Activated T-helper 2 cell treated with anti-CD3 and anti-CD28 coated beads, Interferon-gamma antibody, Interleukin-2, Interleukin-4, amounts not matched to agents 10 μg/mL and 5 μg/mL and 100 μg/mL, durations not matched to agents 14 hours and 24 hours and 36 hours (primary cell): ENCODE measurements around the gene JMJD7. TPM values are rescaled to one million over a fixed set of nuclear protein-coding genes. Genes with fewer than 3 reads are reported as not detected.
"Not testable (repeated sequence)": the region's sequence is repeated elsewhere in the genome, so short reads cannot be mapped to it uniquely, and the experiment has no call there.

Experiments used
- DNase-seq: peaks from one replicate; pipeline ENCODE4 v3.0.0; 2021; ENCODE audit warnings: low spot score
- H3K27ac Mint-ChIP-seq: one replicate; pipeline ENCODE4 v1.8.0; 2021; ENCODE audit warnings: mixed read lengths
- H3K27me3 Mint-ChIP-seq: one replicate; pipeline ENCODE4 v1.8.0; 2021; ENCODE audit warnings: low read depth, mixed read lengths
- H3K36me3 Mint-ChIP-seq: one replicate; pipeline ENCODE4 v1.8.0; 2021; ENCODE audit warnings: low read depth, mixed read lengths
- H3K4me1 Mint-ChIP-seq: one replicate; pipeline ENCODE4 v1.8.0; 2021; ENCODE audit warnings: low read depth, mixed read lengths
- H3K4me3 Mint-ChIP-seq: one replicate; pipeline ENCODE4 v1.8.0; 2021; ENCODE audit warnings: low read depth, mild to moderate bottlenecking, moderate library complexity, mixed read lengths
- H3K9me3 Mint-ChIP-seq: one replicate; pipeline ENCODE4 v1.8.0; 2021; ENCODE audit warnings: mixed read lengths
- intact Hi-C: fragments of 100-400 bp; cut with micrococcal nuclease; formaldehyde crosslinking; loops from one replicate; pipeline ENCODE4 v1.15.1; 2023
- total RNA-seq: library from RNA; stranded (reverse); gene quantifications from 2 replicates; pipeline ENCODE4 v1.2.3, GENCODE V29; 2022

JMJD7 gene
- total RNA-seq, 1 donor from 2014 or later: 15.7 TPM

DNA sequence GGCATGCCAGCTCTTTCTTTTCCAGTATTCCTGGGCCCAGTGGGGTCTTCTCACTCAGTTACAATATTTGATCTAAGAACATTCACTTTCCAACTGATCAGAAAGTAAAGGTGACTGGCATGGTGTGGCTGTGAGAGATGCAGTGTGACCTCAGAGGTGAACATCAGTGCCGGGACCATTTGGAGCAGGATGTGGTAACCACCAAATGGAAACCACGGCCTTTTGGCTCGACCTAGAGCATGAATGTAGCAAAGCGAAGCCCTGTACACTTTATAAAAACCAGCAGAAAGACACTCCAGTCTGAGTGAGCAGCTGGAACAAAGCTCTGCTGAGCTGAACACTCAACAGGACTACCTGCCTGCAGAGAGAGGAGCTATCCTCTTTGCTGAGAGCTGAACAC, 3.4 kb downstream of the JMJD7 start:
- Mint-ChIP-seq H3K36me3 (peaks cover 23% of the 10 kb centered on the region), H3K4me1 (peaks cover 40% of the 10 kb centered on the region), H3K27ac (peak overlapping the region; percentile 68), H3K4me3 (peak overlapping the region; percentile 5)
- H3K27me3 Mint-ChIP-seq, H3K9me3 Mint-ChIP-seq: not testable (repeated sequence)
- peak; percentile 71 for DNase-seq
- intact Hi-C loops: loop anchor here (1.0 kb wide), 1 partner anchor 57 kb away; the partner anchor contains the start of gene MAPKBP1

DNA sequence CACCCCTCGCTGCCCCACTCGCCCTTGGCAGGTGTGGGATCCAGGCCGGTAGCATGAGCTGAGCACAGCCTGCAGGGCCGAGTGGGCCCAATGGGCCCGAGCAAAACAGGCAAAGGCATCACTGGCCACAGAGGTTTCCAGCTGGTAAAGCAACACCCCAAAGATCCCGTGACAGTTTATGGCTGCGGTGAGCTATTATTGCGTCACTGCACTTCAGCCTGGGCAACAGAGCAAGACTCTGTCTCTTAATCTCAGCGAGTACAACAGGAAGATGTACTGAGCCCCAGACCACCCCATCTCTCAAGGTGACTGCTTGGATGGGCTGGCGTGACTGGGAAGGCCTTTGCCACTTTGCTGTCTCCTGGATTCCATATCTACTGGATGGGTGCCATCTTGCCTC, 4.3 kb downstream of the JMJD7 start:
- Mint-ChIP-seq H3K4me3 (no peak overlapping the region), H3K36me3 (peaks cover 26% of the 10 kb centered on the region), H3K27me3 (no peaks in the 10 kb centered on the region), H3K9me3 (no peaks in the 10 kb centered on the region), H3K4me1 (peaks cover 40% of the 10 kb centered on the region), H3K27ac (no peak overlapping the region)
- intact Hi-C loops: no loop called here
- no peak for DNase-seq

DNA sequence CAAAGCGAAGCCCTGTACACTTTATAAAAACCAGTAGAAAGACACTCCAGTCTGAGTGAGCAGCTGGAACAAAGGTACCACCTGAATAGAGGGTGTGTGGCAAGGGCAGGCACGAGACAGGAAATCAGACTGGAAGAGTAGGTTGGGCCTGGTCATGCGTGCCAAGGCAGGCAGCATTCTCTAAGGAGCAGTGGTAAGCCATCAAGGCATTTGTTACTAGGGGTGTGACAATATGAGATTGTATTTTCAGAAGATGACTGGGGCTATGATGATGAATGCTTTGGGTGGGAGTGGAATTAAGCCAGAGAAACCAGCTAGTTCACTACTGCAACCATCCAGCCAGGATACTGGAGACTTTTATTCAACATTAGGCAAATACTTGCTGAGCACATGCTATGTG, 5.0 kb downstream of the JMJD7 start:
- no peak for DNase-seq
- no peaks in the 10 kb centered on the region for H3K9me3 Mint-ChIP-seq
- no peak overlapping the region for H3K27ac Mint-ChIP-seq
- peaks cover 26% of the 10 kb centered on the region for H3K36me3 Mint-ChIP-seq
- no peak overlapping the region for H3K4me3 Mint-ChIP-seq
- peaks cover 37% of the 10 kb centered on the region for H3K4me1 Mint-ChIP-seq
- H3K27me3 Mint-ChIP-seq: no peaks in the 10 kb centered on the region
- intact Hi-C loops: no loop called here

DNA sequence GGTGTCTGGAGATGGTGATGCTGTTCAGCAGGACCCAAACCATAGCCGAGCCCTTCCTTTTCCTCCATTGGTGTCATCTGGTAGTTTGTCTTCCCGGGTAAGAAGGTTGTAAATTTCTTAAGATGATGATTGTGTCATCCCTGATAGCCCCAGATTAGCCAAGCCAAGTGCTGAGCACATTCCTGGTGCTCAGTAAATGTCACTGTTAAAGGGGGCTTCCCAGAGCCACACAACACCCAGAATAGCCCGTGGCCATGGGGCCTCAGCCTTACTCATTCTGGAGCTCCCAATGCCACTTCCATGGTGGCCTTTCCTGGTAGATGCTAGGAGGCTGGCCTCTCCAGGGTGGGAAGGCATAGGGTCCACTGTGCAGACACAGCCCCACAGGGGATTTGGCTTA, 6.2 kb downstream of the JMJD7 start:
- DNase-seq: no peak
- Mint-ChIP-seq H3K27ac (no peak overlapping the region), H3K4me3 (no peak overlapping the region), H3K4me1 (peaks cover 31% of the 10 kb centered on the region), H3K9me3 (no peaks in the 10 kb centered on the region), H3K36me3 (peaks cover 26% of the 10 kb centered on the region), H3K27me3 (no peaks in the 10 kb centered on the region)
- intact Hi-C loops: no loop called here

DNA sequence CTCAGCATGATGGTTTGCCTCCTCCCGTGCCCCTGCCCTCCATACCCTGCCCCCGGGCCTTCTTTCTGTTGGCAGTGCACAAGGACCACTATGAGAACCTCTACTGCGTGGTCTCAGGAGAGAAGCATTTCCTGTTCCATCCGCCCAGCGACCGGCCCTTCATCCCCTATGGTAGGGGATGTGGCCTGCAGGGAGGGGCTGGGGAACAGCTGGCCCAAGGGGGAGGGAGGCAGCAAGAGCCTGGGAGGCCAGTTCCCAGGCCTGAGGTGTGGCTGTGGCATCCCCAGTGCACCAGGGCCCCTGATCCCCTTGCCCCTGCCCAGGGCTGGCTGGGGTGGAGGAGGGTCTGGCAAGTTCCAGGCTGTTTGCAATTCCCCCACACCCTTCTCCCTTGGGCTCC, 8.2 kb downstream of the JMJD7 start:
- intact Hi-C loops: no loop called here
- peaks cover 26% of the 10 kb centered on the region for H3K4me1 Mint-ChIP-seq
- H3K4me3 Mint-ChIP-seq: no peak overlapping the region
- H3K36me3 Mint-ChIP-seq: peaks cover 23% of the 10 kb centered on the region
- H3K27ac Mint-ChIP-seq: no peak overlapping the region
- H3K27me3 Mint-ChIP-seq: no peaks in the 10 kb centered on the region
- H3K9me3 Mint-ChIP-seq: no peaks in the 10 kb centered on the region
- no peak for DNase-seq

DNA sequence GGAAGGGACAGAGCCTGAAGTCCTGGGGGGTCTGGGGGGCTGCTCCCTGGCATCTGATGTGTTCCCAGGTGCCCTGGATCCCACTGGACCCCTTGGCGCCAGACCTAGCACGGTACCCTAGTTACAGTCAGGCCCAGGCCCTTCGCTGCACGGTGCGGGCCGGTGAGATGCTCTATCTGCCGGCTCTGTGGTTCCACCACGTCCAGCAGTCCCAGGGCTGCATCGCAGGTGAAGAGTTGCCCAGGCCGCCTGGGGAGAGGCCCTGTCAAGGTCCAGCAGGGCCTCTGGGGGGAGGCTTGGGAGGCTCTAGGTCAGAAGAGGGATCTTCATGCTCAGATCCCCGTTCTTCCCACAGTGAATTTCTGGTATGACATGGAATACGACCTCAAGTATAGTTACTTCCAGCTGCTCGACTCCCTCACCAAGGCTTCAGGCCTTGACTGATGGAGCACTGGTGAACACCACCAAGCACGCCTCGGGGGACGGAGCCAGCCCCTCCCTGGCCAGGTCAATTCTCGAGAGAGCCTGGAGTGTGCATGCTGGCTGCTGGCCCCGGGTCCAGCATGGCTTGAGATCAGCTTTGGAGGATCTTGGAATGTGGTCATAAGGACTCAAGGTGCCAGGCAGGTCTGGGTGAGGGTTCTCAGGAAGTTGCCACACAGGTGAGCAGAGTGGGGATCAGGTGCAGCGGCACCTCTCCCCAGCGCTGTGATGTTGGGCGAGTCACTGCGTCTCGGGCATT, 9.0 kb downstream of the JMJD7 start:
- intact Hi-C loops: no loop called here
- no peak for DNase-seq
- H3K4me1 Mint-ChIP-seq: peaks cover 18% of the 10 kb centered on the region
- H3K27ac Mint-ChIP-seq: no peak overlapping the region
- H3K36me3 Mint-ChIP-seq: peaks cover 20% of the 10 kb centered on the region
- no peak overlapping the region for H3K4me3 Mint-ChIP-seq
- no peaks in the 10 kb centered on the region for H3K9me3 Mint-ChIP-seq
- no peaks in the 10 kb centered on the region for H3K27me3 Mint-ChIP-seq

DNA sequence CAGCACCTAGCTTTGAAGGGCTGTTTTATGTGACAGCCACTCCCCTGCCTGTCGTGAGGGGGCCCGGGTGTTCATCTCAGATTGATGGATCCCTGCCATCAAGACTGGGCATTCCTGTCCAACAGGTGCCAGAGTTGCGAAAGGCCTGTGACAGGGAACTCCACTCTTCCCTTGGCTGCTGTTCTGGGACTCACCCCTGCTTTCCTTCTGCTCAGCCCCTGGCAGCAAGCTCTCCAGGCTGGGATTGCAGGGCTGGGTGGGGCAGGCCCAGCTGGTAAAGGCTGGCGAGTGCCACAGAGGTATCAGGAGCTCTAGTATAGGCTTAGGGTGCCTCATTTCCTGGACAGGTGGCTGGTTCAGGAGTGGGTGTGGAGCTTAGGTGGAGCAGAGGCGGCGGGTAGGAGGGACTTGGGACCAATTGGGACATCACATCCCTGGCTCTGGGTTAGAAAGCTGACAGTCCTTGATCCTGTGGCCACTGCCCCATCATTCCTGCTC, 10.6 kb downstream of the JMJD7 start, which contains the start of gene PLA2G4B:
Gene PLA2G4B (plus strand): TSS at position 448 of the 498 bp plus-strand sequence. CDS start 67 bp downstream, outside the sequence.
- H3K9me3 Mint-ChIP-seq: no peaks in the 10 kb centered on the region
- peaks cover 6% of the 10 kb centered on the region for H3K4me1 Mint-ChIP-seq

DNA sequence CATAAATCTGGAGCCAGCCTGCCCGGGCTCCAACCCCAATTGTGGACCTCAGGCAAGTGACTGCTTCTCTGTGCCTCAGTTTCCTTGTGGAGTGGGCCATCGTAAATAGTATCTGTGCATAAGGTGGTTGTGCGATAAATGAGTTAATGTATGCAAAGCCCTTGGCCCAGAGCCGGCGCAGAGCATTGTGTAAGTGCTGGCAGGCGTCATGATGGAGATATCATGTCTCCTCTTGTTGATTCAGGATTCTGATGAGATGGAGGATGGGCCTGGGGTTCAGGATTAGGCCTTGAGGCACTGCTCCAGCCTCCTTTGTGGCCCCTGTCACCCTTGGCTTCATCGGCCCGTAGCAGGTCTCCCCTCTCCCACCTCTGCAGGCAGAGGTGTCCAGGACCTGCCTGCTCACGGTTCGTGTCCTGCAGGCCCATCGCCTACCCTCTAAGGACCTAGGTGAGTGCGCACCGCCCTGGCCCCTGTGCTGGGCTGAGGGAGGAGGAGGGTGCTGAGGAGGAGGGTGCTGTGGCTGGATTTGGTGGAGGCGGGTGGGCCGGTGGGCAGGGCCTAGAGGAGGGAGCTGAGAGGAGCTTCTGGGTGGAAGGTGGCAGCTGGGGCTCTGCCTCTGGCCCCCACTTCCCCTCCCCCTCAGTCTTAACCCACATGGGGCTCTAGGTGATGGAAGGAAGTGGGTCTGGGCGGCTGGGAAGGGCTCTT, 12.0 kb downstream of the JMJD7 start:
- Mint-ChIP-seq H3K9me3 (no peaks in the 10 kb centered on the region), H3K36me3 (peaks cover 5% of the 10 kb centered on the region), H3K4me1 (no peaks in the 10 kb centered on the region), H3K27ac (no peak overlapping the region), H3K4me3 (no peak overlapping the region), H3K27me3 (no peaks in the 10 kb centered on the region)
- intact Hi-C loops: no loop called here
- no peak for DNase-seq

More for the DNA sequence above, 10.6 kb downstream of the JMJD7 start, which contains the start of gene PLA2G4B:
- DNase-seq: no peak
- H3K27ac Mint-ChIP-seq: no peak within 1 kb of the TSS
- H3K36me3 Mint-ChIP-seq: peaks cover 8% of the 10 kb centered on the region
- H3K4me3 Mint-ChIP-seq: no peak within 1 kb of the TSS
- intact Hi-C loops: no loop called here
- no peaks in the 10 kb centered on the region for H3K27me3 Mint-ChIP-seq

DNA sequence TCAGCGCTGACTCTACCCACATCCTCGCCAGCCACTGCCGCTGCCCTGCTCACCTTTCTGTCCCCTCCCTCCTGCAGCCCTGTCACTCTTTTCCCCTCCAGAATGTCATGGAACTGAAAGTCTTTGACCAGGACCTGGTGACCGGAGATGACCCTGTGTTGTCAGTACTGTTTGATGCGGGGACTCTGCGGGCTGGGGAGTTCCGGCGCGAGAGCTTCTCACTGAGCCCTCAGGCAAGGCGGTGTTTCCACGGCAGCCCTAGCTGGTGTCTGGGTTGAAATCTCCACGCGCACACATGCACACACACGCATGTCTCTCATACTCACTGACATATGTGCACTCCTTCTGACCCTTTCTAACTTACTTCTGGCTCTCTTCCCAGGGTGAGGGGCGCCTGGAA, 12.8 kb downstream of the JMJD7 start:
- H3K27me3 Mint-ChIP-seq: no peaks in the 10 kb centered on the region
- no peak for DNase-seq
- peaks cover 5% of the 10 kb centered on the region for H3K36me3 Mint-ChIP-seq
- no peak overlapping the region for H3K4me3 Mint-ChIP-seq
- no peaks in the 10 kb centered on the region for H3K9me3 Mint-ChIP-seq
- no peaks in the 10 kb centered on the region for H3K4me1 Mint-ChIP-seq
- intact Hi-C loops: no loop called here
- H3K27ac Mint-ChIP-seq: no peak overlapping the region

DNA sequence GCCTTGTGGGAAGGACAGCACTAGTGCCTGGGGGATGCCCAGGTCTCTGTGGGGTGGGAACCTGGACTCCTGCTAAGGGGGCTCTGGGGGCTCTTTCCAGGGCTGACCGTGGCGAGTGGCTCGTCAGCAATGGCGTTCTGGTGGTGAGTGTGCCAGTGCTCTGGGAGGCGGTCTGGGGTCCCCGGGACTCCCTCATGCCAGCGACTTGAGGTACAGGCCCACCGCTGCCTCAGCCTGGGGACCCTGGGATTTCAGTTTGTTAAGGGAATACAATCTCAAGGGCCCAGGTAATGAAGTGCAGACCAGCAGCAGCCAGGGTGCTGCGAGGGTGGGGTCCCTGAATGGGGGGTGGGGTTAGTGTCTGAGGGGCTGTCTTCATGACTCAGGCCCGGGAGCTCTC, 13.2 kb downstream of the JMJD7 start:
- H3K36me3 Mint-ChIP-seq: peaks cover 6% of the 10 kb centered on the region
- no peak overlapping the region for H3K27ac Mint-ChIP-seq
- intact Hi-C loops: no loop called here
- no peaks in the 10 kb centered on the region for H3K9me3 Mint-ChIP-seq
- H3K4me1 Mint-ChIP-seq: no peaks in the 10 kb centered on the region
- no peak for DNase-seq
- no peaks in the 10 kb centered on the region for H3K27me3 Mint-ChIP-seq
- H3K4me3 Mint-ChIP-seq: no peak overlapping the region

DNA sequence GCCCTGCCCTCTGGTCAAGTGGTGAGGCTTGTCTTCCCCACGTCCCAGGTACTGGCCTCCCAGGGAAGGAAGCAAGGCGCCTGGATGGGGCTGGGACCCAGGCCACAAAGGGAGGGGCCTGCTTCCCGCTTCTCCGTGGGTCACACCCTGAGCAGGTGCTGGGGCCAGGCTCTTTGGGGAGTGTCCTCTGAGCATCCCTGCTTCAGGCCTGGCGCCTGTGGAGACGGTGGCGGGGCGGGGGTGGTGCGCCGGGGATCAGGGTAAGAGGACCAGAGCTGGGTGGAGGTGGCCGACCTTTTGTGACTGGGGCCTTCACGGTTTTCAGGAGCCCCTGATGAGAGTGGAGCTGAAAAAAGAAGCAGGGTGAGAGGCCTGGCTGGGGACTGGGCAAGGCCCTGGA, 14.3 kb downstream of the JMJD7 start:
- H3K4me1 Mint-ChIP-seq: no peaks in the 10 kb centered on the region
- no peaks in the 10 kb centered on the region for H3K9me3 Mint-ChIP-seq
- H3K27me3 Mint-ChIP-seq: no peaks in the 10 kb centered on the region
- peaks cover 8% of the 10 kb centered on the region for H3K36me3 Mint-ChIP-seq
- no peak overlapping the region for H3K27ac Mint-ChIP-seq
- DNase-seq: no peak
- H3K4me3 Mint-ChIP-seq: no peak overlapping the region
- intact Hi-C loops: no loop called here

DNA sequence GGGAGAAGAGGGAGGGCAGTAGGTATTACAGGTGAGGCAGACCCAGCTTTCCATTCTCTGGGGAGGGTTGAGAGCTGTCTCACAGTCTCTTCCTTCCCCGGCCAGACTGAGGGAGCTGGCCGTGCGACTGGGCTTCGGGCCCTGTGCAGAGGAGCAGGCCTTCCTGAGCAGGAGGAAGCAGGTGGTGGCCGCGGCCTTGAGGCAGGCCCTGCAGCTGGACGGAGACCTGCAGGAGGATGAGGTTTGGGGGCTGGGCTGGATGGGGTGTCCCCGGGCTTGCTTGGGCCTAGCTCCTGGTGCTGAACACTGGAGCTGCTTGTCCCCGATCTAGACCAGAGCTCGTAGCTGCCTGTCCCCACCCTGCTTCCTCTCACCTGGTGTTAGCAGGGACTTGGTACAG, 15.7 kb downstream of the JMJD7 start:
- H3K36me3 Mint-ChIP-seq: peaks cover 11% of the 10 kb centered on the region
- DNase-seq: no peak
- no peaks in the 10 kb centered on the region for H3K27me3 Mint-ChIP-seq
- intact Hi-C loops: no loop called here
- no peak overlapping the region for H3K4me3 Mint-ChIP-seq
- no peaks in the 10 kb centered on the region for H3K9me3 Mint-ChIP-seq
- H3K4me1 Mint-ChIP-seq: peaks cover 4% of the 10 kb centered on the region
- H3K27ac Mint-ChIP-seq: no peak overlapping the region

DNA sequence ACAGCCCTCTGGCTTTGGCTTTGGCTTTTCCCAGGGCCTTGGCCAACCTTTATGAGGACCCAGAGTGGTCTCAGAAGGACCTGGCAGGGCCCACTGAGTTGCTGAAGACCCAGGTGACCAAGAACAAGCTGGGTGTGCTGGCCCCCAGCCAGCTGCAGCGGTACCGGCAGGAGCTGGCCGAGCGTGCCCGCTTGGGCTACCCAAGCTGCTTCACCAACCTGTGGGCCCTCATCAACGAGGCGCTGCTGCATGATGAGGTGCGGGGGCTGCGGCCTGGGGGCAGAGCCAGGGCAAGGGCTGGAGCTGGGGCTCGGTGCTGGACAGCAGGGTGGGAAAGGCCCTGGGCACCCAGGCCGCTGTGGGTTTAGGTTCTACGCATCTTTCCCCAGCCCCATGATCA, 16.9 kb downstream of the JMJD7 start:
- Mint-ChIP-seq H3K4me3 (no peak overlapping the region), H3K9me3 (no peaks in the 10 kb centered on the region), H3K27ac (no peak overlapping the region), H3K27me3 (no peaks in the 10 kb centered on the region), H3K36me3 (peaks cover 11% of the 10 kb centered on the region), H3K4me1 (peaks cover 6% of the 10 kb centered on the region)
- DNase-seq: no peak
- intact Hi-C loops: no loop called here
